ENCODE data around the gene ARHGDIG.

ARHGDIG gene

DNA sequence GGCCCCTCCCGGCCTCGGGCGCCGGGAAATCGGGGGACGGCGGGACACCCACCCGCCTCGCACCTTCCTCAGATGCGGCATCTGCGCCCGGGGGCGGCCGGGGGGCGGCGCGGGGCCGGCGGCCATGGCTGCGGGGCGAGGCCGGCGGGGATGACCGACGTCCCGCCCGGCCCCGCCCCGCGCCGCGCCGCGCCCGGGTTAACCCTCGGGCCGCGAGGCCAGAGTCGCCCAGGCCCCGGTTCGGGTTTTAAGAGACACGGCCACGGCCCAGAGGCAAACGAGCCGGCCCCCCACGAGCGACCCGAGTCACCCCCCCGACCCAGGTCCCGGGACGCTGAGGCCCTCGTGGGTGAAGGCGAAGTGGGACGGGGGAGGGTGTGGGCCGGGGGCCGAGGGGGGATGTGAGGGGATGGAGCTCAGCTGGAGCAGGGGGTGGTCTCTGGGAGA is 4.6 kb upstream of the ARHGDIG start, which contains the start of gene RGS11:
RGS11 (minus strand) TSS at position 159 of the 447 bp plus-strand sequence; CDS start at position 126, 33 bp downstream.
- Histone ChIP-seq H3K4me2 (ENCODE audit: low read depth, low read length, poor library complexity, severe bottlenecking) (no peak within 1 kb of the TSS), H3K9me3 (ENCODE audit: insufficient read depth, low read length) (no peaks in the 10 kb centered on the region), H3K9ac (ENCODE audit: low read length) (no peak within 1 kb of the TSS), H3F3A (ENCODE audit: insufficient read depth) (no peaks in the 10 kb centered on the region), H3K27ac (ENCODE audit: low read depth, low read length) (no peak within 1 kb of the TSS), H4K20me1 (ENCODE audit: low read depth, low read length) (no peaks in the 10 kb centered on the region), H3K27me3 (ENCODE audit: low read length) (no peaks in the 10 kb centered on the region), H3K79me2 (ENCODE audit: insufficient read depth, low read length) (no peaks in the 10 kb centered on the region), H2AFZ (ENCODE audit: low read depth, low read length, severe bottlenecking) (no peak within 1 kb of the TSS), H3K4me3 (ENCODE audit: insufficient read depth, low read length, poor library complexity, severe bottlenecking) (no peak within 1 kb of the TSS), H3K36me3 (ENCODE audit: low read length) (no peaks in the 10 kb centered on the region), H3K9me2 (replicated peaks; ENCODE audit: insufficient read depth, low read length) (no peaks in the 10 kb centered on the region)
- TF ChIP-seq, protein P1, sequence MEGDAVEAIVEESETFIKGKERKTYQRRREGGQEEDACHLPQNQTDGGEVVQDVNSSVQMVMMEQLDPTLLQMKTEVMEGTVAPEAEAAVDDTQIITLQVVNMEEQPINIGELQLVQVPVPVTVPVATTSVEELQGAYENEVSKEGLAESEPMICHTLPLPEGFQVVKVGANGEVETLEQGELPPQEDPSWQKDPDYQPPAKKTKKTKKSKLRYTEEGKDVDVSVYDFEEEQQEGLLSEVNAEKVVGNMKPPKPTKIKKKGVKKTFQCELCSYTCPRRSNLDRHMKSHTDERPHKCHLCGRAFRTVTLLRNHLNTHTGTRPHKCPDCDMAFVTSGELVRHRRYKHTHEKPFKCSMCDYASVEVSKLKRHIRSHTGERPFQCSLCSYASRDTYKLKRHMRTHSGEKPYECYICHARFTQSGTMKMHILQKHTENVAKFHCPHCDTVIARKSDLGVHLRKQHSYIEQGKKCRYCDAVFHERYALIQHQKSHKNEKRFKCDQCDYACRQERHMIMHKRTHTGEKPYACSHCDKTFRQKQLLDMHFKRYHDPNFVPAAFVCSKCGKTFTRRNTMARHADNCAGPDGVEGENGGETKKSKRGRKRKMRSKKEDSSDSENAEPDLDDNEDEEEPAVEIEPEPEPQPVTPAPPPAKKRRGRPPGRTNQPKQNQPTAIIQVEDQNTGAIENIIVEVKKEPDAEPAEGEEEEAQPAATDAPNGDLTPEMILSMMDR (IDR thresholded peaks at IDR 0.05; ENCODE audit: insufficient read depth, low read length, poor library complexity, severe bottlenecking), result no peak
- TF ChIP-seq EZH2phosphoT487 (conservative IDR thresholded peaks at IDR 0.05; ENCODE audit: low read length), result no peak

DNA sequence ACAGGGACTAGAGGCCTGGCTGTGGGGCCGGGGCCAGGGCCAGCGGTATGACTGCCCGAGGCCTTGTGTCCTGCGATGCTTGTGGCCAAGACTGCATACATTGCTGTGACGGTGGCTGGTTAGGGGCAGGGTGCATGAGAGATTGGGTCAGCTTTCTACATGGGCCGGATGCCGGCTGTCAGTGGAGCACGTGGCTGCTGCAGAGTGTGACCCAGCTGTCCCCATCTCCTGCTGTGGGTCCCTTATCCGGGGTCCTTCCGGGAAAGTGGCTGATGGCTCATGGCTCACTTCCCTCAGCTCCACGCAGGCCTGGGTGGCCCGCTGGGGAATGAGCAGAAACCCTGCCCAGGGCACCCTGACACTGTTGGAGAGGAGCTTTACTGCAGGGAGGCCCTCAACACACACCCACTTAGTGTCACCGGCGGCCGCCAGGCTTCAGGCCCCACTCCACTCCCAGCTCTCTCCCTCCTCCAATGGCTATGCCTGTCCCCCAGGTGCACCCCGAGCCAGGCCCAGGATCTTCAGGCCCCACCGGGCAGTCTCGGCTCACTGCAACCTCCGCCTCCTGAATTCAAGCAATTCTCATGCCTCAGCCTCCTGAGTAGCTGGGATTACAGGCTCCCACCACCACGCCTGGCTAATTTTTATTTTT is 3.8 kb upstream of the ARHGDIG start:
- TF ChIP-seq, protein P1 (IDR thresholded peaks at IDR 0.05; ENCODE audit: insufficient read depth, low read length, poor library complexity, severe bottlenecking), result no peak
- TF ChIP-seq EZH2phosphoT487 (conservative IDR thresholded peaks at IDR 0.05; ENCODE audit: low read length), result no peak
- Histone ChIP-seq H3K9me2 (replicated peaks; ENCODE audit: insufficient read depth, low read length) (no peaks in the 10 kb centered on the region), H3K27ac (ENCODE audit: low read depth, low read length) (no peak overlapping the region), H2AFZ (ENCODE audit: low read depth, low read length, severe bottlenecking) (no peak overlapping the region), H3K79me2 (ENCODE audit: insufficient read depth, low read length) (no peaks in the 10 kb centered on the region), H3K4me2 (ENCODE audit: low read depth, low read length, poor library complexity, severe bottlenecking) (no peak overlapping the region), H3F3A (ENCODE audit: insufficient read depth) (no peaks in the 10 kb centered on the region), H3K27me3 (ENCODE audit: low read length) (no peaks in the 10 kb centered on the region), H3K4me3 (ENCODE audit: insufficient read depth, low read length, poor library complexity, severe bottlenecking) (no peak overlapping the region), H3K9me3 (ENCODE audit: insufficient read depth, low read length) (no peaks in the 10 kb centered on the region), H4K20me1 (ENCODE audit: low read depth, low read length) (no peaks in the 10 kb centered on the region), H3K9ac (ENCODE audit: low read length) (no peak overlapping the region), H3K36me3 (ENCODE audit: low read length) (no peaks in the 10 kb centered on the region)

DNA sequence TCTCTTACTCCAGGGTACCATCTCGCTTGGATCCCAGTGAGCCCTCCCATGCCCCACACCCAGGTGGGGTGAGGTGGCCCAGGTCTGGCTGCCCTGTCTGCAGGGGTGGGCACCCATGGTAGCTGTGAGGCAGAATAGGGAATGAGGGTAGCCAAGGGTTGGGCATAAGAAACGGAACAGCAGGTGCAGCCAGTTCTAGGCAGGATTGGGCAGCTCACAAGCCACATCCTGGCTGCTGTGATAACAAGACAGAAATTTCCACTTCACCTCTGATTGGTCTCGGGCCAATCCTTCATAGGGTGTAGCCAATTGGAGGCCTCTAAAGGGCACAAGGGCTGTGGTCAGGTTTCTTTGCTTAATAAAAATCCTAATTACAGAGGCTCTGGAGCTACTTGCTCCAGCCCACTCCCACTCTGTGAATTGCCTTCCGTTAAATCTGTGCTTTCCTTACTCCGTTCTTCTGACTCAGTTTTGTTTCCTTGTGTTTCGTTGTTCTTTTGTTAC is 1.5 kb upstream of the ARHGDIG start:
- Histone ChIP-seq H3K4me3 (ENCODE audit: insufficient read depth, low read length, poor library complexity, severe bottlenecking) (no peak overlapping the region), H3K27ac (ENCODE audit: low read depth, low read length) (no peak overlapping the region), H3K79me2 (ENCODE audit: insufficient read depth, low read length) (no peaks in the 10 kb centered on the region), H3K4me2 (ENCODE audit: low read depth, low read length, poor library complexity, severe bottlenecking) (no peak overlapping the region), H3F3A (ENCODE audit: insufficient read depth) (no peaks in the 10 kb centered on the region), H4K20me1 (ENCODE audit: low read depth, low read length) (no peaks in the 10 kb centered on the region), H3K27me3 (ENCODE audit: low read length) (no peaks in the 10 kb centered on the region), H3K9ac (ENCODE audit: low read length) (no peak overlapping the region), H3K9me3 (ENCODE audit: insufficient read depth, low read length) (no peaks in the 10 kb centered on the region), H3K36me3 (ENCODE audit: low read length) (no peaks in the 10 kb centered on the region), H2AFZ (ENCODE audit: low read depth, low read length, severe bottlenecking) (no peak overlapping the region), H3K9me2 (replicated peaks; ENCODE audit: insufficient read depth, low read length) (no peaks in the 10 kb centered on the region)
- no peak for TF ChIP-seq EZH2phosphoT487 (conservative IDR thresholded peaks at IDR 0.05; ENCODE audit: low read length)
- TF ChIP-seq, protein P1 (IDR thresholded peaks at IDR 0.05; ENCODE audit: insufficient read depth, low read length, poor library complexity, severe bottlenecking), result no peak

All from SU-DHL-6 (cell line).